Chondrocyte (in vitro differentiated cells): ENCODE measurements around the gene BPIFA2. TPM values are rescaled to one million over a fixed set of nuclear protein-coding genes. Genes with fewer than 3 reads are reported as not detected.

Experiments
- DNase-seq: peaks from one replicate; pipeline ENCODE4 v3.0.0; 2021; ENCODE audit warnings: mixed read lengths, low spot score
- H3K27ac Mint-ChIP-seq: one replicate; pipeline ENCODE4 v1.8.0; 2021; ENCODE audit warnings: mild to moderate bottlenecking, moderate library complexity, mixed read lengths; ENCODE audit not compliant: unreplicated experiment
- H3K27me3 Mint-ChIP-seq: 2 replicates; pipeline ENCODE4 v1.8.0; 2021; ENCODE audit warnings: low read depth, mixed read lengths
- H3K36me3 Mint-ChIP-seq: 2 replicates; pipeline ENCODE4 v1.8.0; 2021; ENCODE audit warnings: low read depth, mixed read lengths
- H3K4me1 Mint-ChIP-seq: 2 replicates; pipeline ENCODE4 v1.8.0; 2021; ENCODE audit warnings: low read depth, mild to moderate bottlenecking, mixed read lengths
- H3K4me3 Mint-ChIP-seq: one replicate; pipeline ENCODE4 v1.8.0; 2021; ENCODE audit warnings: mild to moderate bottlenecking, moderate library complexity, mixed read lengths; ENCODE audit not compliant: unreplicated experiment
- H3K9me3 Mint-ChIP-seq: 2 replicates; pipeline ENCODE4 v1.8.0; 2021; ENCODE audit warnings: low read depth, mixed read lengths
- total RNA-seq: library from RNA; stranded (reverse); gene quantifications from 3 replicates; pipeline ENCODE4 v1.2.1, GENCODE V29; 2021
- TF ChIP-seq, protein P1 (sequence below): fragments of 200-600 bp; sonication (generic); IDR thresholded peaks from 2 replicates; pipeline ENCODE4 v1.5.0; 2021; ENCODE audit warnings: antibody characterized with exemption, mild to moderate bottlenecking, moderate library complexity

The BPIFA2 gene
- total RNA-seq, 1 donor from 2014 or later = not detected

DNA sequence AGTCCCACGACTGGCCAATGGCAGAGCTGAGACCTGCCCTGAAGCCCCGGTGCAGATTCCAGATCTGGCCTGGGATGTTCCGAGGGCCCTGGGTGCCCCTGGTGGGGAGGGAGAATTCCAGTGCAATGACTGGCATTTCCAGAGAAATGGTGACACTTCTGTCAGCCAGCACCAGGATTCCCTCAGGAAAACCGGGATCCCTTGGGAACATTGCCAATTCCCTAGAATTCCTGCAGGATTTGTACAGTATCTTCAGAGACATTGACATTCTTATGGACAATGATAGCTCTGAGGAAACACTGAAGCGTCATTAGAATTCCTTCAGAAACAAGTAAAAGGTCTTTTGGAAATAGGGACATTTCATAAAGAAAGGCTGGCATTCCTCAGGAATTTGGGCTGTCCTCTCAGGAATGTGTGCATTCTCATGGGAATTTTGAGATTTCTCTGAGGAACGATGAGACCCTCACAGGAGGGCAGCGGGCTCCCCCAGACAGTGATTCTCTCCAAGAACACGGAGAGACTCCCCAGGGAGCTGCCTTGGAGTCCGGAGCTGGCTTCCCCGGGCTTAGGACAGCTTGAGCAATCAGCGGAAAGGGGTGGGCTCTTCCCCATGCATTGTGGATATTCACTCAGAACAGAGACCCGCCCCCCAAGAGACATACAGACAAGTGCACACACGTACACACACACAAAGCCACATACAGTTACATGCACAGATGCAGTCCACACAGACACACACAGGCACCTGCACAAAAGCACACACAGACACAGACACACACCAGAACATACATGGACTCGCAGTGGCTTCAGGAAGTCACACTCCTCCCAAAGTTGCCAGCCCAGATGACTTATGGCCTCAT, 35.2 kb upstream of the BPIFA2 start:
- Mint-ChIP-seq H3K9me3 (peaks cover 14% of the 10 kb centered on the region), H3K27ac (peak overlapping the region; percentile 10), H3K36me3 (peaks cover 3% of the 10 kb centered on the region), H3K27me3 (peaks cover 25% of the 10 kb centered on the region), H3K4me3 (no peak overlapping the region), H3K4me1 (peaks cover 11% of the 10 kb centered on the region)
- DNase-seq = no peak
- TF ChIP-seq, protein P1, sequence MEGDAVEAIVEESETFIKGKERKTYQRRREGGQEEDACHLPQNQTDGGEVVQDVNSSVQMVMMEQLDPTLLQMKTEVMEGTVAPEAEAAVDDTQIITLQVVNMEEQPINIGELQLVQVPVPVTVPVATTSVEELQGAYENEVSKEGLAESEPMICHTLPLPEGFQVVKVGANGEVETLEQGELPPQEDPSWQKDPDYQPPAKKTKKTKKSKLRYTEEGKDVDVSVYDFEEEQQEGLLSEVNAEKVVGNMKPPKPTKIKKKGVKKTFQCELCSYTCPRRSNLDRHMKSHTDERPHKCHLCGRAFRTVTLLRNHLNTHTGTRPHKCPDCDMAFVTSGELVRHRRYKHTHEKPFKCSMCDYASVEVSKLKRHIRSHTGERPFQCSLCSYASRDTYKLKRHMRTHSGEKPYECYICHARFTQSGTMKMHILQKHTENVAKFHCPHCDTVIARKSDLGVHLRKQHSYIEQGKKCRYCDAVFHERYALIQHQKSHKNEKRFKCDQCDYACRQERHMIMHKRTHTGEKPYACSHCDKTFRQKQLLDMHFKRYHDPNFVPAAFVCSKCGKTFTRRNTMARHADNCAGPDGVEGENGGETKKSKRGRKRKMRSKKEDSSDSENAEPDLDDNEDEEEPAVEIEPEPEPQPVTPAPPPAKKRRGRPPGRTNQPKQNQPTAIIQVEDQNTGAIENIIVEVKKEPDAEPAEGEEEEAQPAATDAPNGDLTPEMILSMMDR = no peak

DNA sequence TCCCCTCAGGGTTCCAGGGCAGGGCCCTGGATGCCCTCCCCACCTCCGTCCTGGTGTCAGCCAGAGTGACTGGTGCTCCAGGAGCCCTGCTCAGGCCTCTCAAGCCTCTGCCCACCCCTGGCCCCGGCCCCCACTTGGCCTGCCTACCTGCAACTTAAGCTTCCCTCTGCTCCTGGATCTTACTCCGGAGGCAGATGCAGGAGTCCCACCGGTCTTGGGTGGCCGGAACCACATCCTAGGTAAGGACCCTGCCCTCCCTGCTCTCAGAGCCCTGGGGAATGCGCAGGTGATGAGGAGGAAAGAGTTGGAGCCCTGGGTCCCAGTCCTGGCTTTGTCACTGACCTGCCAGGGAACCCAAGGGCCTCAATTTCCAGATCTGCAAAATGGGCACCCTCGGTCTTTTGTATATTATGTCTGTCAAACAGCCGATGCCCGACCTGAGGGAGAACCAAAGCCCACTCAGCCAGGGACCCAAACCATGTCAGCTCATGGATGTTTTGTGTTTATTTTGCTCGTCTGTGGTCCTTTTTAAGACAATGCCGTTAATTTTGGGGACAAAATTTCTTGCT, 34.5 kb upstream of the BPIFA2 start:
- TF ChIP-seq, protein P1 = no peak
- no peak overlapping the region for H3K27ac Mint-ChIP-seq
- peaks cover 11% of the 10 kb centered on the region for H3K4me1 Mint-ChIP-seq
- no peak for DNase-seq
- peaks cover 3% of the 10 kb centered on the region for H3K36me3 Mint-ChIP-seq
- peaks cover 14% of the 10 kb centered on the region for H3K9me3 Mint-ChIP-seq
- no peak overlapping the region for H3K4me3 Mint-ChIP-seq
- peaks cover 21% of the 10 kb centered on the region for H3K27me3 Mint-ChIP-seq

DNA sequence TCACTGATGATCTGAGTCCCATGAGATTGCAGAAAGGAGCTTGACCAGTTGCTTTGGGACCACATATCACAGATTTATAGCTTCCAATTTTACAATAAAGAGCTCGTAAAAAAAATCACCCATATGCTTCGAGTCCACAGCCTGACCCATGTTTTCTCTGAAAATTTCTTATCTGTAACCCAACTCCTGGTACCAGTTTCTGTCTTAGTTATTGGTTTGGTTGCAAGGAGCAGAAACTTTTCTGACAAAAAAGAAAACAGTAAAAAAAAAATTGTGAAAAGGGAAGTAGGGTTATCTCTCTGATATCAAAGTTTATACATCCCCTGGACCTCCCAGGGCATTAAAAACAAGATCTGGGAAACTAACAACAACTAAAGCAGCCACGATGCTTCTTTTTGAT, 30.8 kb upstream of the BPIFA2 start:
- Mint-ChIP-seq H3K27ac (no peak overlapping the region), H3K36me3 (no peaks in the 10 kb centered on the region), H3K9me3 (peaks cover 7% of the 10 kb centered on the region)

DNA sequence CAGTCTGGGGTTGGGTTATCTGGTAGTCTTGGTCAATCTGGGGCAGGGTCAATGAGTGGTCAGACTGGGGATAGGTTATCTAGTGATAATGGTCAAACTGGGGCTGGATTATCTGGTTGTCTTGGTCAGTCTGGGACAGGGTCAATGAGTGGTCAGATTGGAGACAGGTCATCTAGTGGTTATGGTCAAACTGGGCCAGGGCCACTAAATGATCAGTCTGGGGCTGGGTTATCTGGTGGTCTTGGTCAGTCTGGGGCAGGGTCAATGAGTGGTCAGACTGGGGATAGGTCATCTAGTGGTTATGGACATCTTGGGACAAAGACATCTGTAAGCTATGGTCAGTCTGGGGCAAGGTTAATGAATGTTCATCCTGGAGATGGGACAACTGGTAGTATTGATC, 28.5 kb upstream of the BPIFA2 start:
- no peaks in the 10 kb centered on the region for H3K4me1 Mint-ChIP-seq
- TF ChIP-seq, protein P1 = no peak
- no peak overlapping the region for H3K27ac Mint-ChIP-seq
- H3K27me3 Mint-ChIP-seq = peaks cover 27% of the 10 kb centered on the region
- peaks cover 15% of the 10 kb centered on the region for H3K9me3 Mint-ChIP-seq
- no peak for DNase-seq
- no peak overlapping the region for H3K4me3 Mint-ChIP-seq
- no peaks in the 10 kb centered on the region for H3K36me3 Mint-ChIP-seq

More for the DNA sequence above, 30.8 kb upstream of the BPIFA2 start:
- TF ChIP-seq, protein P1 = no peak
- Mint-ChIP-seq H3K27me3 (peaks cover 11% of the 10 kb centered on the region), H3K4me1 (peaks cover 11% of the 10 kb centered on the region), H3K4me3 (no peak overlapping the region)
- no peak for DNase-seq

DNA sequence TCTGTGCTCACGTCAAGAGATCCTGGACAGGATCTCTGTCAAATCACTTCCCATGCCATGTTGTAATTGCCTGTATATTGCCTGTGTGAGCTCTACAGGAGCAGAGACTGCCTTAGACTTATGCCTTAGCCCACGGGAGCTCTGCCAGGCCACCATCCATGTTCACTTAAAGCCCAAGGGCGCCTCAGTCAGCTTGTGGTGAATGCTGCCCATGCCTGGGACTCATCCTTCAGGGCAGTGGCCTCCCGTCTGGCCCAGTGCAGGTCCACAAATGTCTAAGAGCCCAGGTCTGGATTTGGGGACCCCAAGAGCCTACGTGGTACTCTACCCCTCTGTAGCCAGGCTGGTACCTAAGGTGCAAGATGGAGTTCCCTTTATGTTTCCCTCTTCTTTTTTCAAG, 22.4 kb upstream of the BPIFA2 start:
- H3K9me3 Mint-ChIP-seq = peaks cover 12% of the 10 kb centered on the region
- H3K4me3 Mint-ChIP-seq = no peak overlapping the region
- no peaks in the 10 kb centered on the region for H3K4me1 Mint-ChIP-seq

More for the DNA sequence above, 22.4 kb upstream of the BPIFA2 start:
- Mint-ChIP-seq H3K36me3 (no peaks in the 10 kb centered on the region), H3K27ac (no peak overlapping the region), H3K27me3 (peaks cover 55% of the 10 kb centered on the region)
- TF ChIP-seq, protein P1 = no peak
- peak; percentile 39 for DNase-seq
